Measurements from ENCODE around the gene TSACC. TPM values are rescaled to one million over a fixed set of nuclear protein-coding genes. Genes with fewer than 3 reads are reported as not detected.
"Not testable (repeated sequence)": the region's sequence is repeated elsewhere in the genome, so short reads cannot be mapped to it uniquely, and the experiment has no call there.

TSACC gene
- total and polyA plus RNA-seq, 4 donors, result 0.28 to 2.7 (median 0.60) TPM; not detected in 1

DNA sequence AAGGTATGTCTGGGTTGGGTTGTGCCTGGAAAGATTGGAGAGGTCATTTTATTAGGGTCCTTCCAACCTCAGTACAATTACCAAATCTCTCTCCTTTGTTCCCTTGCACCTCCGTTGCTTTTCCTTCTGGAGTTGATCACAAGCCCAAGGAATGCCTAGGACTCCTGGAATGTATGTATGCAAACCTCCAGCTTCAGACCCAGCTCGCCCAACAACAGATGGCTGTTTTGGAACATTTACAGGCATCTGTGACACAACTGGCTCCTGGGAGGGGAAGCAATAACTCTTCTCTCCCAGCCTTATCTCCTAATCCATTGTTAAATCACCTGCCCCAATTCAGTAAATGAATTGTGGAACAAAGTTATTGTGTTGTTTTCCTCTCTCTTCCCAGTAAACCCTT is 8.3 kb downstream of the TSACC start:
- no peak for TF ChIP-seq JUND (IDR thresholded peaks at IDR 0.05)
- Histone ChIP-seq H3K9me3 (ENCODE audit: control insufficient read depth in 4 of 4, low read length in 3 of 4) (no peaks in the 10 kb centered on the region), H3K4me1 (ENCODE audit: control insufficient read depth in 4 of 4, insufficient read depth in 4 of 4, low read length in 3 of 4) (no peaks in the 10 kb centered on the region), H3K27me3 (ENCODE audit: control insufficient read depth in 4 of 4, insufficient read depth in 4 of 4, low read length in 3 of 4) (no peaks in the 10 kb centered on the region), H3K36me3 (ENCODE audit: control insufficient read depth in 4 of 4, insufficient read depth in 3 of 4, low read depth in 1 of 4, low read length in 3 of 4) (no peaks in the 10 kb centered on the region), H3K9ac (ENCODE audit: low read depth in 1 of 2, low read length in 2 of 2) (no peak overlapping the region), H3K27ac (ENCODE audit: low read depth in 1 of 2, low read length in 2 of 2) (no peak overlapping the region), H3K4me3 (ENCODE audit: low read depth in 1 of 3, low read length in 3 of 3) (no peak overlapping the region)
- WGBS, result 77% methylated on average over 2 of the region's 2 CpGs
- DNase-seq (ENCODE audit: low spot score), result no peak

DNA sequence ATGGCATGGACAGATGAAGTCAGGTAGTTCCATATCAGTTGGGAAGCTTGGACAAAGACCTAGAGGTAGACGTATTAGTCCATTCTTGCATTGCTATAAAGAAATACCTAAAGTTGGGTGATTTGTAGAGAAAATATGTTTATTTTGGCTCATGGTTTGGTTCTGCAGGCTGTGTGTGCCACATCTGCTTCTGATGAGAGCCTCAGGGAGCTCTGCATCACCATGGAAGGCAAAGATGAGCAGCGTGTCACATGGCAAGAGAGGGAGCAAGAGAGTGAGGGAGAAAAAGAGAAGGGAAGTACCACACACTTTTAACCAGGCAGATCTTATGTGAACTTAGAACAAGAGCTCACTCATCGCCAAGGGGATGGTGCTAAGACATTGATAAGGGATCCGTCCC is 9.0 kb downstream of the TSACC start:
- Histone ChIP-seq H3K9me3 (ENCODE audit: control insufficient read depth in 4 of 4, low read length in 3 of 4) (no peaks in the 10 kb centered on the region), H3K36me3 (ENCODE audit: control insufficient read depth in 4 of 4, insufficient read depth in 3 of 4, low read depth in 1 of 4, low read length in 3 of 4) (no peaks in the 10 kb centered on the region), H3K27ac (ENCODE audit: low read depth in 1 of 2, low read length in 2 of 2) (no peak overlapping the region), H3K9ac (ENCODE audit: low read depth in 1 of 2, low read length in 2 of 2) (no peak overlapping the region), H3K4me3 (ENCODE audit: low read depth in 1 of 3, low read length in 3 of 3) (no peak overlapping the region), H3K4me1 (ENCODE audit: control insufficient read depth in 4 of 4, insufficient read depth in 4 of 4, low read length in 3 of 4) (no peaks in the 10 kb centered on the region), H3K27me3 (ENCODE audit: control insufficient read depth in 4 of 4, insufficient read depth in 4 of 4, low read length in 3 of 4) (no peaks in the 10 kb centered on the region)
- TF ChIP-seq YY1 (IDR thresholded peaks at IDR 0.05), result no peak
- TF ChIP-seq EGR1 (IDR thresholded peaks at IDR 0.05; ENCODE audit: low read depth in 2 of 2), result no peak
- no peak for TF ChIP-seq FOXA2 (IDR thresholded peaks at IDR 0.05)
- TF ChIP-seq, protein P1, sequence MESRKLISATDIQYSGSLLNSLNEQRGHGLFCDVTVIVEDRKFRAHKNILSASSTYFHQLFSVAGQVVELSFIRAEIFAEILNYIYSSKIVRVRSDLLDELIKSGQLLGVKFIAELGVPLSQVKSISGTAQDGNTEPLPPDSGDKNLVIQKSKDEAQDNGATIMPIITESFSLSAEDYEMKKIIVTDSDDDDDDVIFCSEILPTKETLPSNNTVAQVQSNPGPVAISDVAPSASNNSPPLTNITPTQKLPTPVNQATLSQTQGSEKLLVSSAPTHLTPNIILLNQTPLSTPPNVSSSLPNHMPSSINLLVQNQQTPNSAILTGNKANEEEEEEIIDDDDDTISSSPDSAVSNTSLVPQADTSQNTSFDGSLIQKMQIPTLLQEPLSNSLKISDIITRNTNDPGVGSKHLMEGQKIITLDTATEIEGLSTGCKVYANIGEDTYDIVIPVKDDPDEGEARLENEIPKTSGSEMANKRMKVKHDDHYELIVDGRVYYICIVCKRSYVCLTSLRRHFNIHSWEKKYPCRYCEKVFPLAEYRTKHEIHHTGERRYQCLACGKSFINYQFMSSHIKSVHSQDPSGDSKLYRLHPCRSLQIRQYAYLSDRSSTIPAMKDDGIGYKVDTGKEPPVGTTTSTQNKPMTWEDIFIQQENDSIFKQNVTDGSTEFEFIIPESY (IDR thresholded peaks at IDR 0.05), result no peak
- TF ChIP-seq NR2F2 (IDR thresholded peaks at IDR 0.05), result no peak
- TF ChIP-seq, protein P2, sequence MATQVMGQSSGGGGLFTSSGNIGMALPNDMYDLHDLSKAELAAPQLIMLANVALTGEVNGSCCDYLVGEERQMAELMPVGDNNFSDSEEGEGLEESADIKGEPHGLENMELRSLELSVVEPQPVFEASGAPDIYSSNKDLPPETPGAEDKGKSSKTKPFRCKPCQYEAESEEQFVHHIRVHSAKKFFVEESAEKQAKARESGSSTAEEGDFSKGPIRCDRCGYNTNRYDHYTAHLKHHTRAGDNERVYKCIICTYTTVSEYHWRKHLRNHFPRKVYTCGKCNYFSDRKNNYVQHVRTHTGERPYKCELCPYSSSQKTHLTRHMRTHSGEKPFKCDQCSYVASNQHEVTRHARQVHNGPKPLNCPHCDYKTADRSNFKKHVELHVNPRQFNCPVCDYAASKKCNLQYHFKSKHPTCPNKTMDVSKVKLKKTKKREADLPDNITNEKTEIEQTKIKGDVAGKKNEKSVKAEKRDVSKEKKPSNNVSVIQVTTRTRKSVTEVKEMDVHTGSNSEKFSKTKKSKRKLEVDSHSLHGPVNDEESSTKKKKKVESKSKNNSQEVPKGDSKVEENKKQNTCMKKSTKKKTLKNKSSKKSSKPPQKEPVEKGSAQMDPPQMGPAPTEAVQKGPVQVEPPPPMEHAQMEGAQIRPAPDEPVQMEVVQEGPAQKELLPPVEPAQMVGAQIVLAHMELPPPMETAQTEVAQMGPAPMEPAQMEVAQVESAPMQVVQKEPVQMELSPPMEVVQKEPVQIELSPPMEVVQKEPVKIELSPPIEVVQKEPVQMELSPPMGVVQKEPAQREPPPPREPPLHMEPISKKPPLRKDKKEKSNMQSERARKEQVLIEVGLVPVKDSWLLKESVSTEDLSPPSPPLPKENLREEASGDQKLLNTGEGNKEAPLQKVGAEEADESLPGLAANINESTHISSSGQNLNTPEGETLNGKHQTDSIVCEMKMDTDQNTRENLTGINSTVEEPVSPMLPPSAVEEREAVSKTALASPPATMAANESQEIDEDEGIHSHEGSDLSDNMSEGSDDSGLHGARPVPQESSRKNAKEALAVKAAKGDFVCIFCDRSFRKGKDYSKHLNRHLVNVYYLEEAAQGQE (IDR thresholded peaks at IDR 0.05), result no peak
- no peak for TF ChIP-seq TAF1 (conservative IDR thresholded peaks at IDR 0.05)
- DNase-seq (ENCODE audit: low spot score), result no peak
- 86% methylated on average over 4 of the region's 4 CpGs for WGBS

DNA sequence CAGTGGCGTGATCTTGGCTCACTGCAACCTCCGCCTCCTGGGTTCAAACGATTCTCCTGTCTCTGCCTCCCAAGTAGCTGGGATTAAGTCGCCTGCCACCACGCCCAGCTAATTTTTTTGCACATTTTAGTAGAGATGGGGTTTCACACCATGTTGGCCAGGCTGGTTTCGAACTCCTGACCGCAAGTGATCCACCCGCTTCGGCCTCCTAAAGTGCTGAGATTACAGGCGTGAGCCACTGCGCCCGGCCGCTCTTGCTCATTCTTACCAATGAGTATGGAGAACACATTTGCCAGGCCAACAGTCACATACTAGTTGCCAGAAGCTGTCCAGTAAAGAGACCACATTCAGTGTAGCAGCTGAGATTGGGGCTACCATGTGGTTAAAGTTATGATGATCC is 14.2 kb downstream of the TSACC start:
- not testable (repeated sequence) for H3K4me1 ChIP-seq (ENCODE audit: control insufficient read depth in 4 of 4, insufficient read depth in 4 of 4, low read length in 3 of 4); DNase-seq (ENCODE audit: low spot score); H3K4me3 ChIP-seq (ENCODE audit: low read depth in 1 of 3, low read length in 3 of 3); H3K9ac ChIP-seq (ENCODE audit: low read depth in 1 of 2, low read length in 2 of 2); H3K27me3 ChIP-seq (ENCODE audit: control insufficient read depth in 4 of 4, insufficient read depth in 4 of 4, low read length in 3 of 4); H3K9me3 ChIP-seq (ENCODE audit: control insufficient read depth in 4 of 4, low read length in 3 of 4); H3K36me3 ChIP-seq (ENCODE audit: control insufficient read depth in 4 of 4, insufficient read depth in 3 of 4, low read depth in 1 of 4, low read length in 3 of 4); H3K27ac ChIP-seq (ENCODE audit: low read depth in 1 of 2, low read length in 2 of 2)
- 93% methylated on average over 13 of the region's 13 CpGs for WGBS
